Left cardiac atrium (tissue), 4 donors: Measurements from ENCODE around the gene HORMAD1. TPM values are rescaled to one million over a fixed set of nuclear protein-coding genes. Genes with fewer than 3 reads are reported as not detected.
"Not testable (repeated sequence)": the region's sequence is repeated elsewhere in the genome, so short reads cannot be mapped to it uniquely, and the experiment has no call there.

Experiments used
- ATAC-seq, 2 donors: fragments of 200-7000 bp; cut with Tn5 transposase; one replicate each; pipeline ENCODE4 v1.9.1; 2020; ENCODE audit warnings: mild to moderate bottlenecking in 2 of 2, moderate library complexity in 2 of 2
- DNase-seq: peaks from one replicate; pipeline ENCODE4 v3.0.0-alpha.2; 2020
- intact Hi-C, 2 donors: fragments of 100-400 bp; cut with DNase I; formaldehyde crosslinking; loops; one replicate each; pipeline versions ENCODE4 v1.14.1 to v1.15.1; 2022 to 2023
- total RNA-seq, 2 donors: library from RNA; stranded (reverse); fragmentation: NEBNext Ultra II Directional; extraction: Animal tissue kit (Norgen Biotek cat#: 25700); gene quantifications; one replicate each; pipeline ENCODE4 v1.2.1, GENCODE V29; 2021
- donor health status: DM: no; HTN: yes; CAD: no.
- donor health status: DM: no; HTN: yes; CAD: no; lungs with severe emphysema.
- donor health status: DM: yes; HTN: yes; CAD: no.
- donor health status: Dilated cardiomyopathy.

HORMAD1 gene
- total RNA-seq, 2 donors from 2014 or later = 0.29 to 0.60 TPM

- intact Hi-C loops = no loop called here
- ATAC-seq (no peak), DNase-seq (no peak)
Measured at GRCh38 chr1:150708595-150708994, 12.1 kb downstream of the HORMAD1 start.

DNA sequence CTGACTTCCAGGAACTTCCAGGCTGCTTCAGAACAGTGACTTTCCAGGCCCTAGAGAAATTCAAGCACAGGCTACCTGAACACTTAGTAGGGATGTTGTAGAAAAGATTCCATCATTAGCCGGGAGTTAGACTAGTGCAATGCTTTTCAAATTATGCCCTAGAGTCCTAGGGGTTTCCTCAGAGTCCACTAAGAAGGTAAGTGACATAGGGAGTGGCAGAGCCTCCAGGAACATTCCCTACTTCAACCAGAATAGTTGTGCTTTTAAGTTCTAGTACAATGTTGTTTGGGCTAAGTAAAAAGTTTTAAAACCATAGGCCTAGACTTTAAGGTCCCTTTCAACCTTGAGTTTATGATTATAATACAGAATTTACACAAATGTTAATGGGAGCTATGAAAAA is 14.6 kb downstream of the HORMAD1 start:
- DNase-seq (no peak), ATAC-seq (no peak)
- intact Hi-C loops = no loop called here

DNA sequence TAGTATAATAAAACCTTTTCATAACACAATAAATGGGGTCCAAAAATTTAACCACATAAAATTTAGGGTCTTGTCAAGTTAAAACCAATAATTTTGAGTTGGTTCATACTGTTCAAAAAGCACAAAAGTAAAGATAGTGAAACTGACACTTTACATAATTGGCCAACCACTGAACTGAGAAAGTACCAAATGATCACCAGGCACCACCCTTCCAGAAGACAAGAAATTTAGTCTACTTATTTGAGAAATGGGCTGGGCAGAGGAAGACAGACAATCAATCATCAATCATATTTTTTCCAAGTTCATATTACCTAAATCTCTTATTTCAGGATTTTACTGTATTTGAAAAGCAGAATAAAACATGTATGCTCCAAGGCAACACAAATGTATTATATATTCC is 17.3 kb downstream of the HORMAD1 start:
- DNase-seq = no peak
- no peak for ATAC-seq
- intact Hi-C loops = no loop called here

- intact Hi-C loops = no loop called here
- ATAC-seq = peak; percentile 100
Measured at GRCh38 chr1:150696995-150697927, 23.4 kb downstream of the HORMAD1 start, which contains the start of gene GOLPH3L. GOLPH3L (minus strand) TSS chr1:150697154; CDS start chr1:150694838, 2,316 bp downstream.

DNA sequence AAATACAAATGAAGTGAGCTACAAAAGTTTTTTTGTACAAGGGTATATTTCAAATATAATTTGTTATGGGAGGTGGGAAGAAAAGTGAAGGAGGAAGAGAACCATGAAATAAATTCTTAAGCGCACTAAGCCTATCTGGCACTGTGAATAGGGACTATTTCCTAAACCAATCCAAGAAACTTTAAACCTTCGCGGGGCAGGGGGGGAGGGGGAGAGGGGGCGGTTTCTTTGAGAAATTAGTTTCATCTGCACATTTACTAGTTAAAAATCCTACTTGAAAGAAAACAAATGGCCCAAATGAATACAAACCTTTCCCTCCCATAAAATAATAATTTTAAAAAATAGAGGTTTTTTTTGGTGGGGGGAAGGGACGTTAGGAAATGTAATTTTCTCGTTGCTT is 24.1 kb downstream of the HORMAD1 start:
- intact Hi-C loops = no loop called here
- DNase-seq = no peak
- ATAC-seq = peak in 1 of 2 donors; percentile 36

More at GRCh38 chr1:150696995-150697927, 23.4 kb downstream of the HORMAD1 start, which contains the start of gene GOLPH3L:
- peak; percentile 92 for DNase-seq

DNA sequence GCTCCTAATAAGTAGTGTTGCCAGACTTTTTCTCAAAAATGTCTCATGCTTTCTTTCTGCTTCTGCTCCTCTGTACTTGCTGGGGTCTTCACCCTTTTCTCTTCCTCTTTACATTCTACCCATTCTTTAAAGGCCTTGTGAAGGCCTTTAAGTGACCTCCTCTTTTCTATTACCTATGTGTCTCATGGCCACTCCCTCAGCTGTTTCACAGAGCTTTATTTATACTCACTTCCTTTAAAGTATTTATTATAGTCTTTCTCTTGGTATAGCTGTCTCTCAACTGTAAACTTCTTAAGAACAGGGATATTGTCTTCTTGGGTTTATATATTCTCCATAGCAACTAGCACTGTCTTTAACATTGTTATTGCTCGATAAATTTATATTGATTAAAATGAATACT is 24.5 kb downstream of the HORMAD1 start:
- no peak for DNase-seq
- intact Hi-C loops = no loop called here
- no peak for ATAC-seq

DNA sequence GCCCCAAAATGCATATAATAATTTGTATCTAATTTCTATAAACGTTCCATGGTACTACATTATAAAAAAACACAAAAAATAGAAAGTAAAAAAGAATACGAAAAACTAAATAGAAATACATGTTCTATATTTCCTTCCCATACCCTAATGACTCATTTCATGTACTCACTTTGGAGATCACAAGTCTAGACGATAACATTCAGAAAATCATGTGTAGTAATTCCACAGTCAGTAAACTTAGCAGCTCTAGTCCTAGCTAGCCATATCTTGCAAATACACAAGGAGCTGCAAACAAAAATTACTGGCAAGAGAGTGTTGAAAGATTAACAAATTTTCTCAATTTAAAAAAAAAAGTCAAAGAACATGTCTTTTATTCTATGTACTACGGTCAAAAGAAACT is 25.1 kb downstream of the HORMAD1 start:
- ATAC-seq = no peak
- no peak for DNase-seq
- intact Hi-C loops = no loop called here

DNA sequence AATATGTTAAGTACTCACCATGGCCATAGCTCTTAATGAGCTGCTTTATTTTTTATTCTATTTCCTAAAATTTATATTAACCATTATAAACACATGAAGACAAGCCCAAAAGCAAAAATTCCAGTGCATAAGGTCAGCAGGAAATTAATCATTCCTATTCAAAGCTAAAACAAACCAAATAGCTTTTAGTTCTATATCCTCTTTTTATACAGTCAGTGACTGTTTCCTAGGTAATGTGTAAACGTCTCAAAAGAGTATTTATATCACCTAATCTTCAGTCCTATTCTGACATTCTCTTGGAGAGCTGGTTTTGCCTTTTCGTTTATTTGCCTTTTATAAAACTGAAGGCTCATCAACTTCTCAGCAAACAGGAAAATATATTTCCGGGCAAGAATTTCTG is 28.0 kb downstream of the HORMAD1 start:
- DNase-seq (no peak), ATAC-seq (no peak)
- intact Hi-C loops = no loop called here

- no peak for ATAC-seq
- DNase-seq = no peak
- intact Hi-C loops = no loop called here
Measured at GRCh38 chr1:150688763-150689162, 31.9 kb downstream of the HORMAD1 start.

GRCh38 chr1:150686275-150686674 is 34.4 kb downstream of the HORMAD1 start:
- ATAC-seq (no peak), DNase-seq (no peak)
- intact Hi-C loops = no loop called here

DNA sequence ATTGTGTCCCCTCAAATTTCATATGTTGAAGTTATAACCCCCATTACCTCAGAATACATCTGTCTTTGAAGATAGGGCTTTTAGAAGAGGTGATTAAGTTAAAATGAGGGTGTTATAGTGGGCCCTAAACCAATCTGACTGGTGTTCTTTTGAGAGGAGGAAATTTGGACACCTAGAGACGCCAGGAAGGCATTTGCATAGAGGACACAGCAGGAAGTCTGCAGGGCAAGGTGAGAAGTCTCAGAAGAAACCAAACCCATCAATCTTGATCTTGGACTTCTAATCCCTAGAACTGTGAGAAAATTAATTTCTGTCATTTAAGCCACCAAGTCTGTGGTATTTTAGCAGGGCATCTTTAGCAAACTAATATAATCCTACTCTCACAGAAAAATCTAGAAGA is 36.8 kb downstream of the HORMAD1 start:
- no peak for DNase-seq
- ATAC-seq = no peak
- intact Hi-C loops = no loop called here

DNA sequence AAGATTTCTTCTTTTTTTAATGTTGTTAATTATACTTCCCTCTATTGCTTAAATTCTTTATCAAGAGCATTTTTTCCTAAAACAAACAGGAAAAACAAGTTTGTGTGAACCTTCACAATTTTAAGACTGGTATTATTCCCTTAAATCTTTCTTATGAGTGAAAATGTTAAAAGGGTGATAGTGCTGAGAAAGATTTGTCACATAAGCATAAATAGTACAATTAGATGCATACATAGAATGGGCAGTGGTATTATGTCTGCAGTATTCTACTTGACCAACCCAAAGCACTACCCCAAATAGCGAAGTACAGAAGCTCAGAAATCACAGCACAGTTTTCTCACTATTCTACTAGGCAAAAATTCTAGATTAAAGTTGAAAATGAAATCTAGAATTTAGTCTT is 41.7 kb downstream of the HORMAD1 start:
- ATAC-seq (no peak), DNase-seq (no peak)
- intact Hi-C loops = no loop called here

DNA sequence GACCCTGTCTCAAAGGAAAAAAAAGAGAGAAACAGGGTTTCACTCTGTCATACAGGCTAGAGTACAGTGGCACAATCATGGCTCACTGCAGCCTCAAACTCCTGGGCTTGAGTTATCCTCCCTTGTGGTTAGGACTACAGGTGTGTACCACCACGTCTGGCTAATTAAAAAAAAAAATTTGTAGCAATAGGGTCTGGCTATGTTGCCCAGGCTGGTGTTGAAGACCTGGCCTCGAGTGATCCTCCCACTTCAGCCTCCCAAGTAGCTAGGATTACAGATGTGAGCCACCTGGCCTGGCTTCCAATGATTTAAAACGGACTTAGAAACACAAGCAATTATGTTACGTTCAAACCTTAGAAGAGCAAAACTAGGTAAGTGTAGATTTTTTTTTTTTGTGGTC is 45.8 kb downstream of the HORMAD1 start:
- intact Hi-C loops = no loop called here
- DNase-seq (no peak), ATAC-seq (no peak)

DNA sequence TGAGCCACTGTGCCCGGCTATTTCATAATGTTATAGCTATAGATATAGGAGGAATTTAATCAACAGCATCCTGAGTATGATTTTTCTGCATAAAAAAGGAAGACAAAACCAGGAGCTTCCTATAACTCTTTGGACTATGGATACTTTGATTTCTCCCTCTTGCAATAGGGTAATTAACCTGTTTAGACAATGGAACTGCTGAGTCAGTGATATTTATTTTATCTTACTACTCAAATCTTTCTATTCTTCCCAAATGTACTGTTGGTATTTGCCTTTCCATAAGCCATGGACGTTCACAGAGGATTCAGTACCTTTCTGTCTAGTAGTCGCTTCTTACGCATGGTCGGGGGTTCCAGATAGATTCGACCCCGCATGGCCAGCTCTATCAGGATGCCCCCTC is 57.4 kb downstream of the HORMAD1 start:
- ATAC-seq (no peak), DNase-seq (no peak)
- intact Hi-C loops = no loop called here

DNA sequence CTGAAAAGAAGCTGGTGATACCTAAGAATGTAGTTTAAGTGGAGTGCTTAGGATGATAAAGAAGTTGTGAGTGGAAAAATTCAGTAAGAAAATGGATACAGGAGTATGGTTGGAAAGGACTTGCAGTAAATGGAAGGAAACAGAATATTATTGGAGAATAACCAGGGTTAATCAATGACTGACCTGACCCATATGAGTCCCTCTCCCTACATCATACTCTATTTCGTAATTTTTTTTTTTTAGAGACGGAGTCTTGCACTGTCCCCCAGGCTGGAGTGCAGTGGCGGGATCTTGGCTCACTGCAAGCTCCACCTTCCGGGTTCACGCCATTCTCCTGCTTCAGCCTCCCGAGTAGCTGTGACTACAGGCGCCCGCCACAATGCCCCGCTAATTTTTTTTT is 57.9 kb downstream of the HORMAD1 start:
- ATAC-seq = no peak
- no peak for DNase-seq
- intact Hi-C loops = no loop called here

DNA sequence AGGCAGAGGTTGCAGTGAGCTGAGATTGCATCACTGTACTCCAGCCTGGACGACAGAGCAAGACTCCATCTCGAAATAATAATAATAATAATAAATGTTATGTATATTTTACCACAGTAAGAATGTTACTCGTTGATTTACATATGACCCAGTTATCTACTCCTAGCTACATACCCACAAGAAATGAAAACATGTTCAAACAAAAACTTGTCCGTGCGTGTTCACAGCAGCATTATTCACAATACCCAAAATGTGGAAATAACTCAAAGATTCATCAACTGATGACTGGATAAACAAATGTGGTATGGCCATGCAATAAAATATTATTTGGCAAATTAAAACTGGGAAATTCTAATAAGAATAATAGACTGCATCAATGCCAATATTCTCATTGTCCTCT is 59.5 kb downstream of the HORMAD1 start:
- no peak for DNase-seq
- no peak for ATAC-seq
- intact Hi-C loops = no loop called here

DNA sequence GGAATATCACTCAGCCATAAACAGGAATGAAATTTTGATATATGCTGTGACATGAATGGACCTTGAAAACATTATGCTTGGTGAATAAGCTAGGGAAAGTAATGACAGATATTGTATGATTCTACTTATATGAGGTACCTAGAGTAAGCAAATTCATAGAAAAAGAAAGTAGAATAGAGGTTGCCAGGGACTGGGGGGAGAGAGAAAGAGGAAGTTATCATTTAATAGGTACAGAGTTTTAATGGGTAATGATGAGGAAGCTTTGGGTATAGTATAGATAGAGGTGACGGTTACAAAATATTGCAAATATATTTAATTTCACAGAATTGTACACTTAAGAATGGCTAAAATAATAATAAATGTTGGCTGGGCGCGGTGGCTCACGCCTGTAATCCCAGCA is 60.1 kb downstream of the HORMAD1 start:
- DNase-seq (no peak), ATAC-seq (no peak)
- intact Hi-C loops = no loop called here

- intact Hi-C loops, ATAC-seq, DNase-seq: not testable (repeated sequence)
Measured at GRCh38 chr1:150657064-150657463, 63.6 kb downstream of the HORMAD1 start.

DNA sequence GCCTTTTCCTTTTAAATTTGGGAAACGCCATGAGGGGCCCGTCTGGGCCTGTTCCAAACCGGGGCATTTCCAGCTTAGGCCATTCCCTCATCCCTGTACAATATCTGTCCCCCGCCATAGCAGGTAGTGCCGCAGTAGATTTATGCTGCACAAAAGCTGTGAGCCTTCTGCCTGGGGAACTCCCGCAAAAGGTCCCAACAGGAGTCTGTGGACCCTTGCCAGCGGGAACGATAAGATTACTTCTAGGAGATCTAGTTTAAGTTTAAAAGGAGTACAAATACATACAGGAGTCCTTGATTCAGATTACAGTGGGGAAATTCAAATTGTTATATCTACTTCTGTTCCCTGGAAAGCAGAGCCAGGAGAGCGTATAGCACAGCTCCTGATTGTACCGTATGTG is 66.1 kb downstream of the HORMAD1 start:
- ATAC-seq, DNase-seq, intact Hi-C loops: not testable (repeated sequence)

DNA sequence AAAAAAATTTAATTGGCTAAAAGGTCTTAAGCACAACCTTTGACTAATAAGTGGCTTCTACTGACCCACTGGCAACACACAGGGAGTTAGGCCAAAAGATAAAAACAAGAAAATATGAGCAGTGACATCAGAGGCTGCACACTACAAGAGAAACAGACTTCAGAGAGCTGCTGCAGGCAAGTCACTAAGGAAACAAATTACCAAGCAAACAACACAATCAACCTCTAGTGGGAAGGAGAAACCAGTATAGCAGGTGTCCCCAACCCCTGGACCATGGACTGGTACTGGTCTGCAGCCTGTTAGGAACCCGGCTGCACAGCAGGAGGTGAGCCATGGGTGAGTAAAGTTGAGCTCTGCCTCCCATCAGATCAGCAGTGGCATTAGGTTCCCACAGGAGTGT is 70.5 kb downstream of the HORMAD1 start:
- intact Hi-C loops = no loop called here
- peak in 1 of 2 donors; percentile 66 for ATAC-seq
- DNase-seq = no peak
